Measurements from ENCODE around the gene ACTG2.

ACTG2 gene

DNA sequence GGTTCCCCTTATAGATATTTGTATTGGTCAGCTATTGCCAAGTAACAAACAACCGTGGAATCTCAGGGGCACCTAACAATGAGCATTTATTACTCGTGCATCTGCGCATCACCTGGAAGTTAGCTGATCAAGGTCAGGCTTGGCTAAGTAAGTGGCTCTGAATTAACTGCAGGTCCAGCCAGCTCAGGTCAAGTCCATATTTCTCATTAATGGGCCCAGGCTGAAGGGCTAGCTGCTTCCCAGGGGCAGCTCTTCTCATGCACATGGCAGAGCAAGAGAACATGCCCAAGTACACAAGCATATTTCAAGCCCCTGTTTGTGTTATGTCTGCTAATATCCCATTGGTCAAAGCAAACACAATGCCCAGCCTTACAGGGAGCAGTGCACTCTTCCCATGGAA, 26.0 kb downstream of the ACTG2 start:
- no peaks in the 10 kb centered on the region for H3K79me2 ChIP-seq (ENCODE audit: control insufficient read depth, insufficient read depth, low read length, poor library complexity)
- no peak for DNase-seq
- no peaks in the 10 kb centered on the region for H3K9me3 ChIP-seq (ENCODE audit: insufficient read depth, low read depth, low read length)
- no peak overlapping the region for H3K23ac ChIP-seq (ENCODE audit: low read length)
- H3K4ac ChIP-seq (ENCODE audit: low read depth, low read length) = no peak overlapping the region
- H3K4me2 ChIP-seq (ENCODE audit: low read length) = no peak overlapping the region
- H4K8ac ChIP-seq (ENCODE audit: low read depth, low read length) = no peak overlapping the region
- no peak overlapping the region for H3K9ac ChIP-seq (ENCODE audit: low read length)
- H2BK12ac ChIP-seq (ENCODE audit: low read length) = no peak overlapping the region
- H3K36me3 ChIP-seq (ENCODE audit: control insufficient read depth in 1 of 2, insufficient read depth in 2 of 2, low read length in 2 of 2) = no peaks in the 10 kb centered on the region
- no peak overlapping the region for H2BK5ac ChIP-seq (ENCODE audit: low read depth, low read length, poor library complexity)
- H4K12ac ChIP-seq (ENCODE audit: low read depth, low read length) = no peak overlapping the region
- H3K4me3 ChIP-seq (ENCODE audit: low read depth, low read length) = no peak overlapping the region
- no peak overlapping the region for H3K14ac ChIP-seq (ENCODE audit: low read length)
- WGBS (ENCODE audit: extremely low coverage, insufficient coverage, insufficient read length) = no CpG with 5 or more reads among the region's 3 CpGs
- no peak overlapping the region for H2BK120ac ChIP-seq (ENCODE audit: insufficient read depth, low read length, poor library complexity)
- no peak overlapping the region for H2AFZ ChIP-seq (ENCODE audit: insufficient read depth, low read length, poor library complexity)
- H3K27me3 ChIP-seq (ENCODE audit: insufficient read depth, low read length) = no peaks in the 10 kb centered on the region
- no peak overlapping the region for H2AK5ac ChIP-seq (ENCODE audit: low read length)
- H3K79me1 ChIP-seq (ENCODE audit: low read length) = no peaks in the 10 kb centered on the region
- no peak overlapping the region for H3K27ac ChIP-seq (ENCODE audit: low read depth, low read length)
- H3K4me1 ChIP-seq (ENCODE audit: control insufficient read depth in 1 of 2, insufficient read depth in 2 of 2, low read length in 2 of 2) = peaks cover 5 to 7% of the 10 kb centered on the region in 2 experiments
- no peak overlapping the region for H3K18ac ChIP-seq (ENCODE audit: low read length)
- no peak overlapping the region for H4K91ac ChIP-seq (ENCODE audit: low read depth, low read length)

DNA sequence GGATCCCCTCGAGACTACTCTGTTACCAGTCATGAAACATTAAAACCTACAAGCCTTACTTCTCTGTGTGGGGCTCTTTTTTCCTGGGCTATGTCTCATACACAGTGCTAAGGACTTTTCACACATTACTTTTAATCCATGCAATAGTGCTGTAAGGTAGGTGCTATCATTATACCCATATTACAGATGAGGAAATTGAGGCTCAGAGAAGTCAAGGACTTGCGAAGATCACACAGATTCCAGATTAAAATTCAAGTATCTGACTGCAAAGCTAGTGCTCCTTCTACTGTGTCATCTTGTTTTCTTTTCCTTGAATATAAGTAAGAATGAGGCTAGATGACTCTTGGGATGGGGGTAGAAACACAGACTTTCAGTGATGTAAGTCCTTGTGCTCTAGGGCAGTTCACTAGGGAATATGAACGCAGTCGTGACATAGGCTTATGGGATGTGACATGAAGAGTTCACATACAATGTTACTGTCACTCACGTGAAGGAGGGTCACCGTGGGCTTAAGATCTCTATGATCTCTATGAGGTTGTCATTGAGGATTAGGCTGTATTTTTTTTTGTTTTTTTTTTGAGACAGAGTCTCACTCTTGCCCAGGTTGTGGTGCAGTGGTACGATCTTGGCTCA, 26.9 kb downstream of the ACTG2 start:
- H3K23ac ChIP-seq (ENCODE audit: low read length) = no peak overlapping the region
- no peak overlapping the region for H2AK5ac ChIP-seq (ENCODE audit: low read length)
- H3K4ac ChIP-seq (ENCODE audit: low read depth, low read length) = no peak overlapping the region
- H2BK120ac ChIP-seq (ENCODE audit: insufficient read depth, low read length, poor library complexity) = no peak overlapping the region
- H3K18ac ChIP-seq (ENCODE audit: low read length) = no peak overlapping the region
- no peak for DNase-seq
- H2AFZ ChIP-seq (ENCODE audit: insufficient read depth, low read length, poor library complexity) = no peak overlapping the region
- no peaks in the 10 kb centered on the region for H3K27me3 ChIP-seq (ENCODE audit: insufficient read depth, low read length)
- no peak overlapping the region for H3K27ac ChIP-seq (ENCODE audit: low read depth, low read length)
- H3K9me3 ChIP-seq (ENCODE audit: insufficient read depth, low read depth, low read length) = no peaks in the 10 kb centered on the region
- H3K4me2 ChIP-seq (ENCODE audit: low read length) = no peak overlapping the region
- H3K4me3 ChIP-seq (ENCODE audit: low read depth, low read length) = no peak overlapping the region
- no peak overlapping the region for H4K91ac ChIP-seq (ENCODE audit: low read depth, low read length)
- no peak overlapping the region for H4K8ac ChIP-seq (ENCODE audit: low read depth, low read length)
- H3K79me2 ChIP-seq (ENCODE audit: control insufficient read depth, insufficient read depth, low read length, poor library complexity) = no peaks in the 10 kb centered on the region
- H4K12ac ChIP-seq (ENCODE audit: low read depth, low read length) = no peak overlapping the region
- no peak overlapping the region for H3K14ac ChIP-seq (ENCODE audit: low read length)
- H3K4me1 ChIP-seq (ENCODE audit: control insufficient read depth in 1 of 2, insufficient read depth in 2 of 2, low read length in 2 of 2) = peaks cover 5 to 7% of the 10 kb centered on the region in 2 experiments
- no peaks in the 10 kb centered on the region for H3K36me3 ChIP-seq (ENCODE audit: control insufficient read depth in 1 of 2, insufficient read depth in 2 of 2, low read length in 2 of 2)
- no peaks in the 10 kb centered on the region for H3K79me1 ChIP-seq (ENCODE audit: low read length)
- no peak overlapping the region for H2BK5ac ChIP-seq (ENCODE audit: low read depth, low read length, poor library complexity)
- H2BK12ac ChIP-seq (ENCODE audit: low read length) = no peak overlapping the region
- no CpG with 5 or more reads among the region's 7 CpGs for WGBS (ENCODE audit: extremely low coverage, insufficient coverage, insufficient read length)
- no peak overlapping the region for H3K9ac ChIP-seq (ENCODE audit: low read length)

DNA sequence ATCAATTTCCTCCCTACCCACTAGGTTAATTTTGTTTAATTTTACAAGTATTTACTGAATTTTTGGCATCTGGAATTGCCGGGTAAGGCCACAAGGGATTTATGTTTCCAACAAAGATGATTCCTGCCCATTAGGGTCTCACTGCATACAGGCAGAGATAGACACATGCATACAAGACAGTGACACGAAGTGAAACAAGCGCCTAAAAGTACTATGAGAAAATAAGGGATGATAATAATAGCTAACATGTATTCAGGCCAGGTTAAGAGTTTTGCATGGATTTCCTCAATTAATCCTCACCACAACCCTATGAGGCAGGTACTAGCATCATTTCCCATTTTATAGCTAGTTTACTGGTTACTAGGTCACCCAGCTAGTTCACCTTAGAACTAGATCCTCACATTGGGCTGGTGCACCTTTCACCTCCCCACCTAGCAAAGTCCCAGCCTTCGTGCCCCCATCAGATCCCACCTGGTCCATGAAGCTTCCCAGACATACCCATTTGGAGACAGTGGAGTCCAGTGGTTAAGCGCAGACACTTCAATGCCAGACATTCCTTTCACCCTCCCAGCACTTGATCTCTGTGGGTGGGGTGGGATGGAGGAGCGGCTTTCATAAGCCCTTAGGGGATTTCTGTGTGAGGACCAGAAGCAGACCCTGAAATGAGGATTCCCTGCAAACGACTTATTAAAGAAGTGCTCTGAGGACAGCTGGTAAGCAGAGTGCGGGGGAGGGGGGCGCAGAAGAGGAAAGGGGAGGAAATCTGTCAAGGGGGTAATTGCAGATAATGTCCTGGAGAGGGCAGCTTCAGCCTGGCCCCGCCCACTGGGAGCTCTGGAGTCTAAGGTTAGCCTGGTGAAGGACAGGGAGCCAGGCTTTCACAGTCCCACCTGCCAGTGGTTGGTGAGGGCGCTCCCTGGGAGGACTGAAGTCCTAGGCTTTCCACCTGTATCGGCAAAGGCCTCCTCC, 28.1 kb downstream of the ACTG2 start:
- no peak overlapping the region for H2BK12ac ChIP-seq (ENCODE audit: low read length)
- no peak overlapping the region for H3K4ac ChIP-seq (ENCODE audit: low read depth, low read length)
- H3K27me3 ChIP-seq (ENCODE audit: insufficient read depth, low read length) = no peaks in the 10 kb centered on the region
- no peaks in the 10 kb centered on the region for H3K36me3 ChIP-seq (ENCODE audit: control insufficient read depth in 1 of 2, insufficient read depth in 2 of 2, low read length in 2 of 2)
- H4K91ac ChIP-seq (ENCODE audit: low read depth, low read length) = no peak overlapping the region
- no peak overlapping the region for H3K4me2 ChIP-seq (ENCODE audit: low read length)
- H3K79me1 ChIP-seq (ENCODE audit: low read length) = no peaks in the 10 kb centered on the region
- no peak overlapping the region for H2BK5ac ChIP-seq (ENCODE audit: low read depth, low read length, poor library complexity)
- H3K14ac ChIP-seq (ENCODE audit: low read length) = no peak overlapping the region
- no peak overlapping the region for H3K18ac ChIP-seq (ENCODE audit: low read length)
- WGBS (ENCODE audit: extremely low coverage, insufficient coverage, insufficient read length) = no CpG with 5 or more reads among the region's 12 CpGs
- H3K4me3 ChIP-seq (ENCODE audit: low read depth, low read length) = no peak overlapping the region
- no peak overlapping the region for H2BK120ac ChIP-seq (ENCODE audit: insufficient read depth, low read length, poor library complexity)
- no peak overlapping the region for H4K12ac ChIP-seq (ENCODE audit: low read depth, low read length)
- no peak overlapping the region for H3K27ac ChIP-seq (ENCODE audit: low read depth, low read length)
- H4K8ac ChIP-seq (ENCODE audit: low read depth, low read length) = no peak overlapping the region
- no peak overlapping the region for H2AK5ac ChIP-seq (ENCODE audit: low read length)
- H3K9me3 ChIP-seq (ENCODE audit: insufficient read depth, low read depth, low read length) = no peaks in the 10 kb centered on the region
- peak in 1 of 2 donors; percentile 47 for DNase-seq
- H3K9ac ChIP-seq (ENCODE audit: low read length) = no peak overlapping the region
- H2AFZ ChIP-seq (ENCODE audit: insufficient read depth, low read length, poor library complexity) = no peak overlapping the region
- H3K4me1 ChIP-seq (ENCODE audit: control insufficient read depth in 1 of 2, insufficient read depth in 2 of 2, low read length in 2 of 2) = peaks cover 5 to 7% of the 10 kb centered on the region in 2 experiments
- no peak overlapping the region for H3K23ac ChIP-seq (ENCODE audit: low read length)
- H3K79me2 ChIP-seq (ENCODE audit: control insufficient read depth, insufficient read depth, low read length, poor library complexity) = no peaks in the 10 kb centered on the region

DNA sequence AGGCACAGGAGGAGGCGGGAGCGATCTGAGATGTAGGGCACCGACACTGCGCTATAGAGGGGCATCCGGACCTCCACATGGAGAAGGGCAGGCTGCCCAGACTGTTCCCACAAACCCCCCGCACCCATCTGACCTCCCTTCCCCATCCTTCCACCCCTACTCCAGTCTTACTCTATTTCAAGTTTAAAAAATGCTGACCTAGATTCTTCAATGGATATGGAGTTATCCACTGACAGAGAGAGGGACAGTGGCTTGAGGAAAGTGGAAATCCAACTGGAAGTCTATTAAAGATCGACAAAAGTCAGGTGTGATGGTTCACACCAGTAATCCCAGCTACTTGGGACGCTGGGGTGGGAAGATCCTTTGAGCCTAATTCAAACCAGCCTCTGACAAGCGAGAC, 28.8 kb downstream of the ACTG2 start:
- no peaks in the 10 kb centered on the region for H3K79me2 ChIP-seq (ENCODE audit: control insufficient read depth, insufficient read depth, low read length, poor library complexity)
- H3K23ac ChIP-seq (ENCODE audit: low read length) = no peak overlapping the region
- H3K27ac ChIP-seq (ENCODE audit: low read depth, low read length) = no peak overlapping the region
- no peak overlapping the region for H4K8ac ChIP-seq (ENCODE audit: low read depth, low read length)
- no peak overlapping the region for H3K4ac ChIP-seq (ENCODE audit: low read depth, low read length)
- no peak overlapping the region for H4K12ac ChIP-seq (ENCODE audit: low read depth, low read length)
- WGBS (ENCODE audit: extremely low coverage, insufficient coverage, insufficient read length) = no CpG with 5 or more reads among the region's 9 CpGs
- H2AK5ac ChIP-seq (ENCODE audit: low read length) = no peak overlapping the region
- H3K14ac ChIP-seq (ENCODE audit: low read length) = no peak overlapping the region
- no peak overlapping the region for H2AFZ ChIP-seq (ENCODE audit: insufficient read depth, low read length, poor library complexity)
- no peak overlapping the region for H2BK12ac ChIP-seq (ENCODE audit: low read length)
- no peak overlapping the region for H4K91ac ChIP-seq (ENCODE audit: low read depth, low read length)
- no peak overlapping the region for H2BK5ac ChIP-seq (ENCODE audit: low read depth, low read length, poor library complexity)
- no peaks in the 10 kb centered on the region for H3K27me3 ChIP-seq (ENCODE audit: insufficient read depth, low read length)
- H3K36me3 ChIP-seq (ENCODE audit: control insufficient read depth in 1 of 2, insufficient read depth in 2 of 2, low read length in 2 of 2) = no peaks in the 10 kb centered on the region
- no peak overlapping the region for H3K4me2 ChIP-seq (ENCODE audit: low read length)
- no peaks in the 10 kb centered on the region for H3K79me1 ChIP-seq (ENCODE audit: low read length)
- H3K4me1 ChIP-seq (ENCODE audit: control insufficient read depth in 1 of 2, insufficient read depth in 2 of 2, low read length in 2 of 2) = peaks cover 5 to 7% of the 10 kb centered on the region in 2 experiments
- H3K9ac ChIP-seq (ENCODE audit: low read length) = no peak overlapping the region
- H3K9me3 ChIP-seq (ENCODE audit: insufficient read depth, low read depth, low read length) = no peaks in the 10 kb centered on the region
- no peak for DNase-seq
- no peak overlapping the region for H3K18ac ChIP-seq (ENCODE audit: low read length)
- H2BK120ac ChIP-seq (ENCODE audit: insufficient read depth, low read length, poor library complexity) = no peak overlapping the region
- H3K4me3 ChIP-seq (ENCODE audit: low read depth, low read length) = no peak overlapping the region

All from trophoblast cell (in vitro differentiated cells and primary cell).